HG03103 (cell line): ENCODE results near the gene RUFY3.
"Not testable (repeated sequence)": the region's sequence is repeated elsewhere in the genome, so short reads cannot be mapped to it uniquely, and the experiment has no call there.

Experiments used
- ATAC-seq: cut with Tn5 transposase; IDR thresholded peaks from one replicate; pipeline ENCODE4 v1.9.1; 2021; ENCODE audit warnings: low read depth; ENCODE audit not compliant: unreplicated experiment

Gene RUFY3

DNA sequence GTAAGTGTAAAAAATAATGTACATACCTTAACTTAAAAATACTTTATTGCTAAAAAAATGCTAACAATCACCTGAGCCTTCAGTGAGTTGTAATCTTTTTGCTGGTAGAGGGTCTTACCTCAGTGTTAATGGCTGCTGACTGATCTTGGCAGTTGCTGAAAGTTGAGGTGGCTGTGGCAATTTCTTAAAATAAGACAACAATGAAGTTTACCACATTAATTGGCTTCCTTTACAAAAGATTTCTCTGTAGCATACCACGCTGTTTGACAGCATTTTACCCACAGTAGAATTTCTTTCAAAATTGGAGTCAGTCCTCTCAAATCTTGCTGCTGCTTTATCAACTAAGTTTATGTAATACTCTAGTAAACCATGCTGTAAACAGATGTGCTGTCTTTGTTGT lies 47.6 kb downstream of the RUFY3 start:
- not testable (repeated sequence) for ATAC-seq

DNA sequence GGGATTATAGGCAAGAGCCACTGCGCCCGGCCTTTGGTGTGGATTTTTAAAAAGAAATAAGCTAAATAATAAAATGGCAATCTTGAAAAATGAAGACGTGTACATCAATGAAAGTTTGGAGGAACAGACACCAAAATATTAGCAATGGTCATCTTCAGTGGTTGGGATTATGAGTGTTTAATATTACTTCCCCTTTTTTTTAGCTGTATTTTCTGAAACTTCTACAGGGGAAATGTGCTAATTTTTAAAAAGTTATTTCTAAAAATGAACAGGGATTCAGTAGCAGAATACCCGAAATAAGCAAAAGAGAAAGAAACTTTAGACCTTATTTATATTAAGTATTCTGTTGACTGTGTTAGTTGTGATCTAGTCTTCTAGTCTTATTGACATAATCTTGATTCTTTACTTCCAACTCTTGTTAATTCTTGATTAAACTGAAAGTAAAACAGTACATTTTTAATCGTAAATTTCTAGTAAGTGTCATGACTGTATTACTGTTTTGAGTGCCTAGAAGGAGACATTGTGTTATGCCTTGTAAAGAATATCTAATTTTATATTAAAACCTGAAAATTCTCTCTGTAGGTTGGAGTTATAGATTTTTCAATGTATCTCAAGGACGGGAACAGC lies 51.3 kb downstream of the RUFY3 start:
- ATAC-seq = no peak

DNA sequence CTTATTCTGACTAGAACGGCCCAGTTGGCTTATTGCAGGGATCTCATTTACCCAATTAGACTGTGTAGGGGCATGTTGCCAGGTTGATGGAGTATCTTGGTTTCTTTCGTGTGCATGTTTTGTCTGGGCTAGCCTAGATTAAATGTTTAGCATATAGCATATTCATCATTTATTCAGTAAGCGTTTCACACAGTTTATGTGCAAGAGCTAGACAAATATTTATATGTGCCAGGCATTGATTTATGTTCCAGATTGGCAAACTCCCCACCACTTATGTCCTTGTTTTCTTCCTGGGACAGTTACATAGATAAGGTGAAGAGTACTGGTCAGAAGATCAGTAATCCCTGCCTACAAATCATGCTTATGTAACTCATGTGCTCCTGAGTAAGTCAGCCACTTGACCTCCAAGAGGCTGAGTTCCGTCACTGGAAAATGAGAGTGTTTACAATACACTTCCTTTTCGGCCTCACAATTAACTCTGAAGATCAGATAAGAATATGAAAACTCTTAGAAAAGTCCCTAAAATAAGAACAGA lies 57.2 kb downstream of the RUFY3 start:
- no peak for ATAC-seq

DNA sequence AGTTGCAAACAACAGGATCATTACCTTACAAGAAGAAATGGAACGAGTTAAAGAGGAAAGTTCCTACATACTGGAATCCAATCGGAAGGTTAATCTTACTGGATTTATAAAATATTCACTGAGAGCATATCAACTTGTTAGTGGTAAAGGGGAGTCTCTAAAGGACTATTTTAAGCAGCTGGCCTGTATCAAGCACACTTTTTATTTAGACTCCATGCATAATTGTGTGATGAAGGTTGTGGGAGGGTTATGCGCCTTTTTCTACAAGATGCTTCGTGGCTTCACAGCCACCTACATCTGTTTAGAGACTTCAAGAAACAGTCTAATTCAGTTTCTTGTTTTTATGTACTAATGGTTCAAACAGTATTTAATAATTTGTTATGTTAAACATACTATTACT lies 61.3 kb downstream of the RUFY3 start:
- ATAC-seq = no peak

DNA sequence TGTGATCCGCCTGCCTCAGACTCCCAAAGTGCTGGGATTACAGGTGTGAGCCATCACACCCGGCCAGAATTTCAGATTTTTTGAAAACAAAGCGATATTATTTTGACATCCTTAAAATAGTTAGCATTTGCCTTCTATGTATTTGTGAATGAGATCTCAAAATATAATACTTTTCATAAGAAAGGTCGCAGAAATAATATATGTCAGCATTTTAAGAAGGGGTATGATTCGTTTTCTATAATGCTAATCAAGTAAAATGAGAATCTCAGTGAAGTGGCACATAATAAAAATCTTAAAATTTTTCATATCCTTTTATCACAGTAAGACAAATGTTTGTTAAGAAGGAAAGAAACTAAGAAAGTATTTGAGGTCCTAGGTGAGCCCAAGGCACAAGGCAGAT lies 65.7 kb downstream of the RUFY3 start:
- ATAC-seq = no peak

DNA sequence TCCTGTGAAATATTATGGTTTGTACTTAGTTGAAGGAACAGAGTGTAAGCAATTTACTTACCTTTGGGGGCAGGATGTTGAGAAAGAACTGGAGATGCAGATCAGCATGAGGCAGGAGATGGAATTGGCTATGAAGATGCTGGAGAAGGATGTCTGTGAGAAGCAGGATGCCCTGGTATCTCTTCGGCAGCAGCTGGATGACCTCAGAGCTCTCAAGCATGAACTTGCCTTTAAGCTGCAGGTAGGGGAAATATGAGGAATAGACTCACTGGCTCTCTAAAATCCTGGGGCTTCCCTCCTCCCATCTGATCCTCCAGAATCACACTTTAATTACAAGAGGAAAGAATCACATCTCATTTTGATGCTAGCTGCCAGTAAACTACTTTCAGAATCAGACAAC lies 67.0 kb downstream of the RUFY3 start:
- ATAC-seq = no peak

DNA sequence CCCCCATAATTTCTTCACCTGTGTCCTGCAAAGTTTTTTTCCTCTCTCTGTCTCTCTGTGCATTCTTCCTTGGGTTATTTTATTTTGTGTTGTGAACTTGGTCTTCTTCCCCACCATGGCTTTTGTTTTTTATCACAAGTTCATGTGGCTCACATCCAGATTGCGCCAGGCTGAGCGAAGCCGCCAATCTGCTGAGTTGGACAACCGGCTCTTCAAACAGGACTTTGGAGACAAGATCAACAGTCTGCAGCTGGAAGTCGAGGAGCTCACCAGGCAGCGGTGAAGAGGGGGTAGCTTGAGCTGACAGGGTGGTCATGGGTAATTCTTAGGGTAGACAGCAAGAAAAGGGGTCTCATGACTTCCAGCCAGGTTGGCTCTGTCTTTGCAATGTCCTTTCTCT lies 71.9 kb downstream of the RUFY3 start:
- no peak for ATAC-seq

DNA sequence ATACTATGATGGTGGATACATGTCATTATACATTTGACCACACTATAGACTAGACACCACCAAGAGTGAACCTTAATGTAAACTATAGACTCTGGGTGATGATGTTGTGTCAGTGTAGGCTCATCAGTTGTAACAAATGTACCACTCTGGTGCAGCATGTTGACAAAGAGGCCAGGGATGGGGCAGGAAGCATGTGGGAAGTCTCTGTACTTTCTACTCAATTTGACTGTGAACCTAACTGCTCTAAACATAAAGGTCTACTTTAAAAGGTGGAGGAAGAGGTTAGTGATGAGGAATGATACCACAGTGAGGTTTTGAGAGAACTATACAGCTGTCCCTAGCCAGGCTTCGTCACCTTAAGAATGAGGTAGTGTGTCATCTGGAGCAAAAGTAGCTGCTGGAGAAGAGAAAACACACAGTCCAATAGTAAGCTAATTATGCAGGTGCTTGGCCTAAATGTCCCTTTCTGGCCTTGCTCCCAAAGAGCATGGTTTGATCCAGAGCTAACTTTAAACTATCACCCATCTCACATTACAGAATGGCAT lies 79.6 kb downstream of the RUFY3 start:
- no peak for ATAC-seq

DNA sequence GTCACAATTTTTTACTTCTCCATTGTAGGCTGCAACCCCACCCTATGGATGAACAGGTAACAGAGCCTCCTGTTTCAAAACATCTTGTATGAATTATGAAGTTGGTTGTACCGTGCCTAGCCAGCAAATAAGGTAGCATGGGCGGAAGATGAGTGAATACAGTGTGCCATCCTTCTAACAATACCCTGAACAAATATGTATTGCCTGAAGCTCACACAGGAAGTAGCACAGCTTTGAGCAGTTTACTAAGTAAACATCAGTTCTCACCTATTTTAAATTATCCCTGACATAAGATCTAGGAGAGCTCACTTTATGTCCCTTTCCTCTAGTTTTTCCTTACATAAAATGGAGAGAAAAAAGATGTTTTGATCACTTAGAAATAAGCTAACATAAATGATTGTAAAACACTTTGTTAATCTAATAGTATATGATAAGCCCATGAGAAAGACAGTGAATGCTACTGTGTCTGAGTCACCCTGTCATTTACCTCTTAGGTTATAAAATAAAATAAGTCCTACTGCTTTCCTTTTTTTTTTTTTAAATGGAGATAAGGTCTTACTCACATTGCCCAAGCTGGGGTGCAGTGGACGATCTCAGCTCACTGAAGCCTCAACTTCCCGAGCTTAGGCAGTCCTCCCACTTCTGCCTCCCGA lies 81.3 kb downstream of the RUFY3 start:
- ATAC-seq = no peak

DNA sequence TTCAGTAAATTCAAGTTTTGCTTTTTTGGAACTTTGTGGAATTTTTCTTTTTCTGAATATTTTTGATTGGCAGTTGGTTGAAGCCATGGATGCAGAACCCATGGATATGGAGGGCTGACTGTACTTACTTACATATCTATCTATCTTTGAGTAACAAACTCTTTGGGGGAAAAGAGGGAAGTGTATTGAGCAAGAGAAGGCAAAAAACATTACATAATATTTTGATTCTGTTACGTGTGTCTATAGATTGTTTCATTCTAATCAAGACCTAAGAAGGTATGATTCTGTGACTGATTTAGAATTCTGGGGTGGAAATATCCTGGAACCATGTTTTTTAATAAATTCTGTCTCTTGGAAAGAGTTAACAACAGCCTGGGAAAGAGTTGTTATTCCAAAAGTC lies 86.4 kb downstream of the RUFY3 start:
- no peak for ATAC-seq

DNA sequence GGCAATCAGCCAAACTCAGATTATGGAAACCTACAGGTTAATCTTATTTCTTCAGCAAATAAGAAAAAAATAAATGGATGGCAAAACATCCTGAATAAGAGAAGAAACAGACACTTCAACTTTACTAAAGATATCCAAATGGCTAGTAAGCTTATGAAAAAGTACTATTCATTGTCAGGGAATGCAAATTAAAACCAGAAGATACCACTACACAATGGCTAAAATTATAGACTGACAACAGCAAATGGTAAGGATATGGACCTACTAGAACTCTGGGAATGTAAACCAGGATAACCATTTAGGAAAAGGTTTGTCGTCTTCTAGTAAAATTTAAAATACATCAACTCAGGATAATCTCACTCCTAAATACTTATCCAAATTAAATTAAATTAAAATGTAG lies 93.6 kb downstream of the RUFY3 start:
- no peak for ATAC-seq

DNA sequence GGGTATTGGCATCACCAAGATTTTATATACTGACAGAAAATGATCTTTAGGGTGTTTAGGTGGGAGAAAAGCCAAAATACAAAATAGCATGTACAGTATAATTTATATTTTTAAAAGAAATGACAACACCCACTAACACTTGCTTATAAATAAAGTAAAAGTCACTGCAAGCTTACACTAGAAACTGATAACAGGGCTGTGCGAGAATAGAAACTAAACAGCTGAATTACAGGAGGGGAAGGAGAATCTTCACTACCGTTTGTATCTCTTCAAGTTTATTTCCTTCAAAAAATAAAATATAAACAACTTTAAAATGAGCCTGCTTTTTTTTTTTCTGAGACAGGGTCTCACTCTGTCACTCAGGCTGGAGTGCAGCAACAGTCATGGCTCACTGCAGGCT lies 95.1 kb downstream of the RUFY3 start:
- ATAC-seq = no peak

DNA sequence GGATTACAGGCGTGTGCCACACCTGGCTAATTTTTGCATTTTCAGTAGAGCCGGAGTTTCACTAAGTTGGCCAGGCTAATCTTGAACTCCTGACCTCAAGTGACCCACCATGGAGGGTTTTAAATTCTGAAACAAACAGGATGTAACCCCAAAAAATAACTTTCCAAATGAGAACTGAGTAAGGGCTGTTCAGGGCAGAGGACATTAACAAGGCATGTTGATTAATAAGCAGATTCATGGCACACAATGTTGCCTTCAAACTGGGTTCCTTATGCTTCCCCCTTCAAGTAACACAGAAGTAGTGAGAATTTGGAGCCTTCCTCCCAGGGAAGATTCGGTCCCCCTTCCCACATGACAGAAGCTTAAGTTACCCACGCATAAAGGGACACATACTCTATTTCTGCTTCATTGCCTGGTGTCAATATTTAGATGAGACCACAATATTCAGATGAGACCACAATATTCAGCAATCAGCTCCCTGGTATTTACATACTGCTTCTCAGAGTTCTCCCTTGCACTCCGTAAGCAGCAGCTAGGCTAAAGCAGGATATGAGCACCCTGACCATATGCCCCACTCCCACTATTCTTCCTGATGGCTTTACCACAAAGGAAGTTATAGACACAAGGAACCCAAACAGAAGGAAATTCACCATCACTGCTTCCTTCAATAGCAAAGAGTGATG lies 96.5 kb downstream of the RUFY3 start:
- ATAC-seq = no peak

DNA sequence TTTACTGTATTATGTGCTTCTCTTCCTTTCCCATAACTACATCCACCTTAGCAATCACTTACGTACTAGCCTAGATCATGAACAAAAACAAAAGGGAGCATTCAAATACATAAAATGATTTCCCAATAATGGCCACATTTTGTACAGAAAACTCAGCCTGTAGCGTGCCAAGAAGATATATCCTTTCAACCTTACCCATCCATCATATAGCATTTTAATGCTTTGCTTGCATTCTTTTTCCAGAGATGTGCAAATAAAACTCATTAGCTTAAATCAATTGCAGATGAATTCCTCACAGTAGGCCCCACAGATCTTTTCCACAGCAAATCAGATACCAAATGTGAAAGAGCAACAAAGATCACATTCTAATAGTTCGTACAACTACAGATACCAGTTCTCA lies 97.2 kb downstream of the RUFY3 start:
- ATAC-seq = no peak

DNA sequence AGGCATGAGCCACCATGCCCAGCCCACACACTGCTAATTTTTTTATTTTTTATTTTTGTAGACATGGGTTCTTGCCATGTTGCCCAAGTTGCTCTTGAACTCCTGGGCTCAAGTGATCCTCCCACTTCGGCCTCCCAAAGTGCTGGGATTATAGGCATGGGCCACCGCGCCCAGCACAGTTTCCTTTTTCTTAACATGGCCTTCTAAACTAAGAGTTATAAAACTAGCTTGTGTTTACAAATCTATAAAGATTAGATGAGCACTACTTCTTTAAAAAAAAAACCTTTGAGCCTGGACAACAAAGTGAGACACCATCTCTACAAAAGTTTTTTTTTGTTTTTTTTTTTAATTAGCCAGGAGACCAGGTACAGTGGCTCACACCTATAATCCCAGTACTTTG lies 107.3 kb downstream of the RUFY3 start:
- ATAC-seq = no peak

DNA sequence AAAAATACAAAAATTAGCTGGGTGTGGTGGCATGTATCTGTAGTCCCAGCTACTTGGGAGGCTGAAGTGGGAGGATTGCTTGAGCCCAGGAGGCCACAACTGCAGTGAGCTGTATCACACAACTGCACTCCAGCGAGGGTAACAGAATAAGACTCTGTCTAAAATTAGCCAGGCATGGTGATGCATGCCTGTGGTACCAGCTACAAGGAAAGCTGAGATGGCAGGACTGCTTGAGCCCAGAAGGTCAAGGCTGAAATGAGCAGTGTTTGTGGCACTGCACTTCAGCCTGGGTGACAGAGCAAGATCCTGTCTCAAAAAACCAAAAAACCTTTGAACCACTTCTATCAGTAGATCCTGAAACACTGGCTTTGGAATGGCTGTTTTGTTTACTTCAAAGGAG lies 107.7 kb downstream of the RUFY3 start:
- ATAC-seq = no peak

DNA sequence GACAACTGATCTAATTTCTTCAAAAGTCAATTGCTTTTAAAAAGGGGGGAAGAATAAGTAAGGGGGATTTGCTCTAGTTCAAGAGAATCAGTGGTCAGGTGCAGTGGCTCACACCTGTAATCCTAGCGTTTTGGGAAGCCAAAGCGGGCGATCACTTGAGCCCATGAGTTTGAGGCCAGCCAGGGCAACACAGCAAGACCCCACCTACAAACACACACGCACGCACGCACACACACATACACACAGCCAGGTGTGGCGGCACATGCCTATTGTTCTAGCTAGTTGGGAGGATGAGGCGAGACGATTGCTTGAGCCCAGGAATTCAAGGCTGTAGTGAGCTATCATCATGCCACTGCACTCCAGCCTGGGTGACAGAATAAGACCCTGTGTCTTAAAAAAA lies 108.3 kb downstream of the RUFY3 start:
- no peak for ATAC-seq

DNA sequence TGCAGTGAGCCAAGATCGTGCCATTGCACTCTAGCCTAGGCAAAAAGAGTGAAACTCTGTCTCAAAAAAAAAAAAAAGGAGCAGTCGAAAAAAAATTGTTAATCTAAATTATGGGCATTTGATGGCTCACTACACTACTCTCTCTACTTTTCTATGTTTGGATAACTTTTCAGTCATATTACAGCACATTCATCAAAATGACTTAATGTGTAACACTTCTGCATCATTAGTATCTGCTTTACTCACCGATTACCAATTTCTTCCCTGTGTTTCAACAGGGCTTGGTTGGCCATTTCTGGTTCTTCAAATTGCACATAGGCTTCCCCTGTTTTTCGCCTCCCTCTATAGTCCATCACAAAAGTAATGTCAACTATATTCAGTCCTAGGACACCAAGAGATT lies 109.5 kb downstream of the RUFY3 start:
- ATAC-seq = no peak

DNA sequence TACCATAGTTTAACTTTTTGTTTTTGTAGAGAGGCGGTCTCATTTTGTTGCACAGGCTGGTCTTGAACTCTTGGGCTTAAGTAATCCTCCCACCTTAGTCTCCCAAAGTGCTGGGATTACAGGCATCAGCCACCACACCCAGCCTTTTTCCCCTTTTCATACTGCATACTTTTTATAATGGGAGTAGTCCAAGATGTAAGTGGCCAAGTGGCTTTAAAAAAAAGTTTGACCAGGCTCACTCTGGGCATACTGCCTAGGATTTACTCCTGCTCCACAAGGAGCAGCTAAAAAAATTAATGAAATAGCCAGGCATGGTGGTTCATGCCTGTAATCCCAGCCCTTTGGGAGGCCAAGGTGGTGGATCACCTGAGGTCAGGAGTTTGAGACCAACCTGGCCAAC lies 111.9 kb downstream of the RUFY3 start:
- no peak for ATAC-seq

DNA sequence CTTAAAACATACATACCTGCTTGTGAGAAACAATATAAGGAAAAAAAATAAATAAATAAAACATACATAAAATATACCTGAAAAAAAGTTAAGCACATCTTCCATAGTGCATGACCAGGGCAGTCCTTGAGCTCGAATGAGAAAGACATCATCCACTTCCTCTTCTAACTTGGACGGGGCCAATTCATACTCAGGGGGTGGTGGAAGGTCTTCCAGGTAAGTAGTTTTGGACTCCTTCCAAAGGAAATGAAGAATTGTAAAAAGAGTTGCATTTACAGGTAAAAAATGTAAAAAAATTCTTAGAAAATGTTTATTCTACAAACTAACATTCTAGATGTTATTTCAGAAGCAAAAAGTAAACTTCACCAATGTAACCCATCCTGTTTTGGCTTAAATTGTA lies 114.3 kb downstream of the RUFY3 start:
- no peak for ATAC-seq

DNA sequence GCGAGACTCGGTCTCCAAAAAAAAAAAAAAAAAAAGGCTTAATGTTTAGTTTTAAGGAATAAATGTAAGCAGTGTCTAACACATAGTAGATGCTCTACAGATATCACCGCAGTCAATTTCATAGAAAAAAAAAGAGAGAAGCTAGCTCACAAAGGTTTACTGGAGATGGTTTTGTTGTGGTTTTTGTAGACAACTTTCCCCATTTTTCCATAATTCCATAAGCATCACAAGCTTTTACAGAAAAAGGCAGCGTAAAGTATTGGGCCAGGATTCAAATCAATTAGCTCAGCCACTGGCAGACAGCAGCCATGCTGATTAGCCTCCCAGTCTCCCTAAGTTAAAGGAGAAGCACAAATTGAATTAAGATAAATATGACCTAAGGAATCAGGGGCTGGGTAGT lies 116.4 kb downstream of the RUFY3 start:
- ATAC-seq = no peak
